K562 (cell line): ENCODE results near the gene APC2.

Source experiments
- ARID1B ChIP-seq: fragments of 450-650 bp; IDR thresholded peaks from 2 replicates; pipeline ENCODE4 v1.6.1; 2016; ENCODE audit warnings: antibody characterized with exemption, mild to moderate bottlenecking, inconsistent platforms
- BCL6 ChIP-seq: fragments of 250-450 bp; sonication (Bioruptor Pico); IDR thresholded peaks from 2 replicates; pipeline ENCODE4 v1.4.0; 2020
- CLOCK ChIP-seq: fragments of 250-450 bp; sonication (Bioruptor Pico); IDR thresholded peaks from 2 replicates; pipeline ENCODE4 v1.4.0; 2020; ENCODE audit warnings: mild to moderate bottlenecking, moderate library complexity, borderline replicate concordance
- CREM ChIP-seq: IDR thresholded peaks from 2 replicates; pipeline ENCODE4 v1.6.1; 2014; ENCODE audit warnings: antibody characterized with exemption, low read depth
- CTCF ChIP-seq, 3 experiments: IDR thresholded peaks in 2 of 3; conservative IDR thresholded peaks in 1 of 3; 2 replicates each; pipeline ENCODE4 v1.5.1; 2011 to 2012; ENCODE audit warnings: low read length in 3 of 3, mild to moderate bottlenecking in 3 of 3, control low read depth in 2 of 3, improper control_type of control experiment in 1 of 3, inconsistent platforms in 1 of 3, low read depth in 1 of 3, mixed read lengths in 1 of 3, moderate library complexity in 1 of 3; ENCODE audit not compliant: insufficient read depth in 2 of 3
- ETS1 ChIP-seq: conservative IDR thresholded peaks from 2 replicates; pipeline ENCODE4 v1.6.1; 2011; ENCODE audit warnings: low read depth, mild to moderate bottlenecking, low read length; ENCODE audit not compliant: control insufficient read depth
- GTF2F1 ChIP-seq: IDR thresholded peaks from 2 replicates; pipeline ENCODE4 v1.6.1; 2011; ENCODE audit warnings: low read depth, low read length, improper control_type of control experiment
- IRF2 ChIP-seq: sonication (generic); formaldehyde crosslinking; IDR thresholded peaks from 2 replicates; pipeline ENCODE4 v1.8.1; 2022; ENCODE audit warnings: mild to moderate bottlenecking, missing genetic modification reagents
- RAD51 ChIP-seq: fragments of 450-650 bp; IDR thresholded peaks from 2 replicates; pipeline ENCODE4 v1.7.1; 2016; ENCODE audit warnings: low read depth, mild to moderate bottlenecking, borderline replicate concordance
- USF2 ChIP-seq: sonication (generic); formaldehyde crosslinking; IDR thresholded peaks from 2 replicates; pipeline ENCODE4 v1.5.0; 2020; ENCODE audit warnings: missing genetic modification reagents
- YY1 ChIP-seq, 3 experiments: IDR thresholded peaks; 2 replicates each; pipeline ENCODE4 v1.6.1; 2011; ENCODE audit warnings: low read length in 2 of 3, mild to moderate bottlenecking in 2 of 3, moderate library complexity in 2 of 3, borderline replicate concordance in 1 of 3, control low read depth in 1 of 3, low read depth in 1 of 3; ENCODE audit not compliant: insufficient read depth in 3 of 3, insufficient replicate concordance in 2 of 3, control insufficient read depth in 1 of 3, insufficient read length in 1 of 3; ENCODE audit errors: extremely low read depth in 1 of 3
- ZNF384 ChIP-seq: IDR thresholded peaks from 2 replicates; pipeline ENCODE4 v1.6.1; 2012; ENCODE audit warnings: low read depth, low read length, improper control_type of control experiment
- ZNF695 ChIP-seq: fragments of 450-650 bp; formaldehyde crosslinking; IDR thresholded peaks from 2 replicates; pipeline ENCODE4 v1.4.0; 2020; ENCODE audit warnings: mild to moderate bottlenecking, moderate library complexity

GRCh38 chr19:1501200-1501595 lies 51.3 kb downstream of the APC2 start:
- no peak for TF ChIP-seq CLOCK (CRISPR knock-in tag)
- TF ChIP-seq ZNF384: no peak
- no peak for TF ChIP-seq RAD51
- TF ChIP-seq ZNF695 (CRISPR knock-in tag): no peak
- no peak for TF ChIP-seq CTCF (IDR thresholded peaks at IDR 0.05 in 2 of 3, conservative IDR thresholded peaks at IDR 0.05 in 1 of 3; ENCODE audit: insufficient read depth in 2 of 3, low read depth in 1 of 3, low read length in 3 of 3)
- no peak for TF ChIP-seq ETS1
- no peak for TF ChIP-seq BCL6 (CRISPR knock-in tag)
- TF ChIP-seq ARID1B: no peak
- TF ChIP-seq YY1 (IDR thresholded peaks at IDR 0.05; ENCODE audit: borderline replicate concordance in 1 of 3, control insufficient read depth in 1 of 3, extremely low read depth in 1 of 3, insufficient read depth in 3 of 3, insufficient read length in 1 of 3, insufficient replicate concordance in 2 of 3, low read depth in 1 of 3, low read length in 2 of 3): no peak
- no peak for TF ChIP-seq IRF2
- TF ChIP-seq CREM: no peak
- TF ChIP-seq GTF2F1: no peak
- TF ChIP-seq USF2: no peak
